Glomerular endothelial cell (primary cell): ENCODE results near the gene RRAGA. TPM values are rescaled to one million over a fixed set of nuclear protein-coding genes. Genes with fewer than 3 reads are reported as not detected.
A peak's percentile ranks its signal among the peaks of the same experiment; 100 is the strongest.
"Not testable (repeated sequence)": the region's sequence is repeated elsewhere in the genome, so short reads cannot be mapped to it uniquely, and the experiment has no call there.

Experiments
- DNase-seq: peaks from one replicate; pipeline ENCODE4 v3.0.0-alpha.2; 2011; ENCODE audit warnings: low read depth, low spot score; ENCODE audit errors: extremely low read depth
- total RNA-seq: library from RNA; depleted of rRNA; stranded (reverse); fragments of >200 nt; gene quantifications from 2 replicates; pipeline ENCODE4 v1.2.3, GENCODE V29; 2015

Gene RRAGA
- 66.8 and 76.7 TPM in 2 replicates for total RNA-seq

GRCh38 chr9:19048966-19049916 is at the start of gene RRAGA:
Gene RRAGA, plus strand, starts transcription at chr9:19049427. Its CDS starts 233 bp downstream, at chr9:19049660.
- DNase-seq = peak; percentile 82

GRCh38 chr9:19000133-19000532 is 49.1 kb upstream of the RRAGA start:
- DNase-seq = no peak

GRCh38 chr9:19009391-19009965 is 39.7 kb upstream of the RRAGA start:
- DNase-seq = no peak

GRCh38 chr9:19018201-19018600 is 31.0 kb upstream of the RRAGA start:
- DNase-seq = no peak

GRCh38 chr9:19020886-19021455 is 28.3 kb upstream of the RRAGA start:
- no peak for DNase-seq

GRCh38 chr9:19021649-19022048 is 27.6 kb upstream of the RRAGA start:
- DNase-seq = not testable (repeated sequence)

- DNase-seq = no peak
Observed at GRCh38 chr9:19022206-19022605, 27.0 kb upstream of the RRAGA start.

GRCh38 chr9:19023078-19023477 is 26.1 kb upstream of the RRAGA start:
- DNase-seq = no peak

GRCh38 chr9:19026375-19026774 is 22.9 kb upstream of the RRAGA start:
- no peak for DNase-seq

- no peak for DNase-seq
Observed at GRCh38 chr9:19027825-19028224, 21.4 kb upstream of the RRAGA start.

GRCh38 chr9:19028835-19029451 is 20.3 kb upstream of the RRAGA start:
- peak; percentile 50 for DNase-seq

GRCh38 chr9:19030899-19031298 is 18.3 kb upstream of the RRAGA start:
- no peak for DNase-seq

- DNase-seq = no peak
Observed at GRCh38 chr9:19032406-19032805, 16.8 kb upstream of the RRAGA start.

- DNase-seq = no peak
Observed at GRCh38 chr9:19033015-19033414, 16.2 kb upstream of the RRAGA start, which contains the start of gene SAXO1. Gene SAXO1, minus strand, starts transcription at chr9:19033209. Its CDS starts 301 bp downstream, at chr9:19032908.

- no peak for DNase-seq
Observed at GRCh38 chr9:19036611-19037010, 12.6 kb upstream of the RRAGA start.

GRCh38 chr9:19049917-19050636 is 850 bp downstream of the RRAGA start:
- no peak for DNase-seq

- DNase-seq = no peak
Observed at GRCh38 chr9:19050637-19051591, 1.7 kb downstream of the RRAGA start.

GRCh38 chr9:19057033-19057432 is 7.8 kb downstream of the RRAGA start:
- no peak for DNase-seq

GRCh38 chr9:19074229-19074628 is 25.0 kb downstream of the RRAGA start:
- DNase-seq = no peak
